ENCODE data around the gene TNFRSF12A. TPM values are rescaled to one million over a fixed set of nuclear protein-coding genes. Genes with fewer than 3 reads are reported as not detected.

TNFRSF12A gene
- total and polyA plus RNA-seq, 2 of the 8 experiments (the other 6 are each of a cell fraction or from before 2014, with no cell fraction given) = 81.0 to 82.5 TPM

DNA sequence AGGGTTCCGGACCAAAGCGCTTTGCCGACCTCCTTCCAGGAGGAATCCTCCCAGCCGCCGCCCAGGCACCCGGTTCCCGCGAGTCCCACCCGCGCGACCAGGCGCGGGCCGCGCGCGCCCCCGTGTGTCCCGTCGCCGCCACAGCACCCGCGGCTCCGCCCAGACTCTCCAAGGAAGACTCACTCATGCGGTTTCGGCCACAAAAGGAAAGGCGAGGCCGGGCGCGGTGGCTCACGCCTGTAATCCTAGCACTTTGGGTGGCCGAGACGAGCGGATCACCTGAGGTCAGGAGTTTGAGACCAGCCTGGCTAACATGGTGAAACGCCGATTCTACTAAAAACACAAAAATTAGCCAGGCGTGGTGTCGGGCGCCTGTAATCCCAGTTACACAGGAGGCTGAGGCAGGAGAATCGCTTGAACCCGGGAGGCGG lies 36.4 kb upstream of the TNFRSF12A start (continued):
- TF ChIP-seq, protein P1, sequence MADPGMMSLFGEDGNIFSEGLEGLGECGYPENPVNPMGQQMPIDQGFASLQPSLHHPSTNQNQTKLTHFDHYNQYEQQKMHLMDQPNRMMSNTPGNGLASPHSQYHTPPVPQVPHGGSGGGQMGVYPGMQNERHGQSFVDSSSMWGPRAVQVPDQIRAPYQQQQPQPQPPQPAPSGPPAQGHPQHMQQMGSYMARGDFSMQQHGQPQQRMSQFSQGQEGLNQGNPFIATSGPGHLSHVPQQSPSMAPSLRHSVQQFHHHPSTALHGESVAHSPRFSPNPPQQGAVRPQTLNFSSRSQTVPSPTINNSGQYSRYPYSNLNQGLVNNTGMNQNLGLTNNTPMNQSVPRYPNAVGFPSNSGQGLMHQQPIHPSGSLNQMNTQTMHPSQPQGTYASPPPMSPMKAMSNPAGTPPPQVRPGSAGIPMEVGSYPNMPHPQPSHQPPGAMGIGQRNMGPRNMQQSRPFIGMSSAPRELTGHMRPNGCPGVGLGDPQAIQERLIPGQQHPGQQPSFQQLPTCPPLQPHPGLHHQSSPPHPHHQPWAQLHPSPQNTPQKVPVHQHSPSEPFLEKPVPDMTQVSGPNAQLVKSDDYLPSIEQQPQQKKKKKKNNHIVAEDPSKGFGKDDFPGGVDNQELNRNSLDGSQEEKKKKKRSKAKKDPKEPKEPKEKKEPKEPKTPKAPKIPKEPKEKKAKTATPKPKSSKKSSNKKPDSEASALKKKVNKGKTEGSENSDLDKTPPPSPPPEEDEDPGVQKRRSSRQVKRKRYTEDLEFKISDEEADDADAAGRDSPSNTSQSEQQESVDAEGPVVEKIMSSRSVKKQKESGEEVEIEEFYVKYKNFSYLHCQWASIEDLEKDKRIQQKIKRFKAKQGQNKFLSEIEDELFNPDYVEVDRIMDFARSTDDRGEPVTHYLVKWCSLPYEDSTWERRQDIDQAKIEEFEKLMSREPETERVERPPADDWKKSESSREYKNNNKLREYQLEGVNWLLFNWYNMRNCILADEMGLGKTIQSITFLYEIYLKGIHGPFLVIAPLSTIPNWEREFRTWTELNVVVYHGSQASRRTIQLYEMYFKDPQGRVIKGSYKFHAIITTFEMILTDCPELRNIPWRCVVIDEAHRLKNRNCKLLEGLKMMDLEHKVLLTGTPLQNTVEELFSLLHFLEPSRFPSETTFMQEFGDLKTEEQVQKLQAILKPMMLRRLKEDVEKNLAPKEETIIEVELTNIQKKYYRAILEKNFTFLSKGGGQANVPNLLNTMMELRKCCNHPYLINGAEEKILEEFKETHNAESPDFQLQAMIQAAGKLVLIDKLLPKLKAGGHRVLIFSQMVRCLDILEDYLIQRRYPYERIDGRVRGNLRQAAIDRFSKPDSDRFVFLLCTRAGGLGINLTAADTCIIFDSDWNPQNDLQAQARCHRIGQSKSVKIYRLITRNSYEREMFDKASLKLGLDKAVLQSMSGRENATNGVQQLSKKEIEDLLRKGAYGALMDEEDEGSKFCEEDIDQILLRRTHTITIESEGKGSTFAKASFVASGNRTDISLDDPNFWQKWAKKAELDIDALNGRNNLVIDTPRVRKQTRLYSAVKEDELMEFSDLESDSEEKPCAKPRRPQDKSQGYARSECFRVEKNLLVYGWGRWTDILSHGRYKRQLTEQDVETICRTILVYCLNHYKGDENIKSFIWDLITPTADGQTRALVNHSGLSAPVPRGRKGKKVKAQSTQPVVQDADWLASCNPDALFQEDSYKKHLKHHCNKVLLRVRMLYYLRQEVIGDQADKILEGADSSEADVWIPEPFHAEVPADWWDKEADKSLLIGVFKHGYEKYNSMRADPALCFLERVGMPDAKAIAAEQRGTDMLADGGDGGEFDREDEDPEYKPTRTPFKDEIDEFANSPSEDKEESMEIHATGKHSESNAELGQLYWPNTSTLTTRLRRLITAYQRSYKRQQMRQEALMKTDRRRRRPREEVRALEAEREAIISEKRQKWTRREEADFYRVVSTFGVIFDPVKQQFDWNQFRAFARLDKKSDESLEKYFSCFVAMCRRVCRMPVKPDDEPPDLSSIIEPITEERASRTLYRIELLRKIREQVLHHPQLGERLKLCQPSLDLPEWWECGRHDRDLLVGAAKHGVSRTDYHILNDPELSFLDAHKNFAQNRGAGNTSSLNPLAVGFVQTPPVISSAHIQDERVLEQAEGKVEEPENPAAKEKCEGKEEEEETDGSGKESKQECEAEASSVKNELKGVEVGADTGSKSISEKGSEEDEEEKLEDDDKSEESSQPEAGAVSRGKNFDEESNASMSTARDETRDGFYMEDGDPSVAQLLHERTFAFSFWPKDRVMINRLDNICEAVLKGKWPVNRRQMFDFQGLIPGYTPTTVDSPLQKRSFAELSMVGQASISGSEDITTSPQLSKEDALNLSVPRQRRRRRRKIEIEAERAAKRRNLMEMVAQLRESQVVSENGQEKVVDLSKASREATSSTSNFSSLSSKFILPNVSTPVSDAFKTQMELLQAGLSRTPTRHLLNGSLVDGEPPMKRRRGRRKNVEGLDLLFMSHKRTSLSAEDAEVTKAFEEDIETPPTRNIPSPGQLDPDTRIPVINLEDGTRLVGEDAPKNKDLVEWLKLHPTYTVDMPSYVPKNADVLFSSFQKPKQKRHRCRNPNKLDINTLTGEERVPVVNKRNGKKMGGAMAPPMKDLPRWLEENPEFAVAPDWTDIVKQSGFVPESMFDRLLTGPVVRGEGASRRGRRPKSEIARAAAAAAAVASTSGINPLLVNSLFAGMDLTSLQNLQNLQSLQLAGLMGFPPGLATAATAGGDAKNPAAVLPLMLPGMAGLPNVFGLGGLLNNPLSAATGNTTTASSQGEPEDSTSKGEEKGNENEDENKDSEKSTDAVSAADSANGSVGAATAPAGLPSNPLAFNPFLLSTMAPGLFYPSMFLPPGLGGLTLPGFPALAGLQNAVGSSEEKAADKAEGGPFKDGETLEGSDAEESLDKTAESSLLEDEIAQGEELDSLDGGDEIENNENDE (IDR thresholded peaks at IDR 0.05; ENCODE audit: insufficient replicate concordance, low read length) = no peak
- TF ChIP-seq SIN3A (conservative IDR thresholded peaks at IDR 0.05 in 1 of 2, IDR thresholded peaks at IDR 0.05 in 1 of 2; ENCODE audit: low read depth in 1 of 2, low read length in 2 of 2) (peak in 1 of 2 experiments; percentile 51; a peak in 1 of 4 replicates), HDAC6 (IDR thresholded peaks at IDR 0.05; ENCODE audit: low read depth, low read length) (no peak), BCL11A (IDR thresholded peaks at IDR 0.05; ENCODE audit: low read depth in 2 of 2, low read length in 2 of 2) (no peak), CHD2 (IDR thresholded peaks at IDR 0.05; ENCODE audit: low read length) (peak; percentile 80), KDM1A (IDR thresholded peaks at IDR 0.05; ENCODE audit: borderline replicate concordance, low read length) (no peak), BRCA1 (IDR thresholded peaks at IDR 0.05; ENCODE audit: low read depth, low read length) (peak; percentile 65; the same call in 1 of the 2 replicates), SP2 (IDR thresholded peaks at IDR 0.05; ENCODE audit: low read length) (no peak), TCF12 (IDR thresholded peaks at IDR 0.05; ENCODE audit: low read depth, low read length) (no peak)
- TF ChIP-seq, protein P2, sequence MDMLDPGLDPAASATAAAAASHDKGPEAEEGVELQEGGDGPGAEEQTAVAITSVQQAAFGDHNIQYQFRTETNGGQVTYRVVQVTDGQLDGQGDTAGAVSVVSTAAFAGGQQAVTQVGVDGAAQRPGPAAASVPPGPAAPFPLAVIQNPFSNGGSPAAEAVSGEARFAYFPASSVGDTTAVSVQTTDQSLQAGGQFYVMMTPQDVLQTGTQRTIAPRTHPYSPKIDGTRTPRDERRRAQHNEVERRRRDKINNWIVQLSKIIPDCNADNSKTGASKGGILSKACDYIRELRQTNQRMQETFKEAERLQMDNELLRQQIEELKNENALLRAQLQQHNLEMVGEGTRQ (IDR thresholded peaks at IDR 0.05; ENCODE audit: low read length) = no peak
